ENCODE measurements around the gene BMX.

DNA sequence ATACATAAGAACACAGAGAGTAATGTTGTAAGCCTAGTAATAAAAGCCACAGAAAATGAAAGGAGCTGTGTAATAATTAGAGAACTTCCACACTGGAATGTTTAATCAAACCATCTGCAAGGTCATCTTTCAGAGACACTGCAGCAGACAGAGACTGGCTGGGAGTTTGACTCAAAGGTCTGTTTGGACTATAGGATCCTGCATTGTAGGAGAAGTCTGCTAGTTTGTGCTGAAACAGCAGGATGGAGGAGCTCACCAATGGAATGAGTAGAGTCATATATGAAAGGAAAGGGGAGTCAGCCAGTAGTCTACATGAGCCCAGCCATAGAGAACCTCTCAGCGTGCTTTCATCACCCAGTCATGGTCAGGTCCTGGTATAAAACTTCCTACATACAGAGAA, 104.6 kb downstream of the BMX start:
- TF ChIP-seq, protein P1, sequence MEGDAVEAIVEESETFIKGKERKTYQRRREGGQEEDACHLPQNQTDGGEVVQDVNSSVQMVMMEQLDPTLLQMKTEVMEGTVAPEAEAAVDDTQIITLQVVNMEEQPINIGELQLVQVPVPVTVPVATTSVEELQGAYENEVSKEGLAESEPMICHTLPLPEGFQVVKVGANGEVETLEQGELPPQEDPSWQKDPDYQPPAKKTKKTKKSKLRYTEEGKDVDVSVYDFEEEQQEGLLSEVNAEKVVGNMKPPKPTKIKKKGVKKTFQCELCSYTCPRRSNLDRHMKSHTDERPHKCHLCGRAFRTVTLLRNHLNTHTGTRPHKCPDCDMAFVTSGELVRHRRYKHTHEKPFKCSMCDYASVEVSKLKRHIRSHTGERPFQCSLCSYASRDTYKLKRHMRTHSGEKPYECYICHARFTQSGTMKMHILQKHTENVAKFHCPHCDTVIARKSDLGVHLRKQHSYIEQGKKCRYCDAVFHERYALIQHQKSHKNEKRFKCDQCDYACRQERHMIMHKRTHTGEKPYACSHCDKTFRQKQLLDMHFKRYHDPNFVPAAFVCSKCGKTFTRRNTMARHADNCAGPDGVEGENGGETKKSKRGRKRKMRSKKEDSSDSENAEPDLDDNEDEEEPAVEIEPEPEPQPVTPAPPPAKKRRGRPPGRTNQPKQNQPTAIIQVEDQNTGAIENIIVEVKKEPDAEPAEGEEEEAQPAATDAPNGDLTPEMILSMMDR (IDR thresholded peaks at IDR 0.05): no peak
- TF ChIP-seq EZH2 (IDR thresholded peaks at IDR 0.05; ENCODE audit: borderline replicate concordance, insufficient read depth, low read depth, low read length, poor library complexity, severe bottlenecking): no peak

Data from B cell (primary cell).